DOHH2 (cell line): ENCODE results near the gene MYO6.
A peak's percentile ranks its signal among the peaks of the same experiment; 100 is the strongest.

Experiments used
- H3F3A ChIP-seq: fragments of 200-600 bp; sonication (generic), shearing (Covaris generic); 2 replicates; pipeline ENCODE4 v1.6.0; 2016; ENCODE audit warnings: antibody characterized with exemption, mild to moderate bottlenecking; ENCODE audit not compliant: control insufficient read depth, insufficient read depth
- H3K27ac ChIP-seq: fragments of 200-600 bp; sonication (generic); 2 replicates; pipeline ENCODE4 v1.5.1; 2014; ENCODE audit warnings: low read depth, mild to moderate bottlenecking, low read length, moderate library complexity
- H3K27me3 ChIP-seq: fragments of 200-600 bp; sonication (generic); 2 replicates; pipeline ENCODE4 v1.6.1; 2014; ENCODE audit warnings: mild to moderate bottlenecking, low read length, mixed read lengths; ENCODE audit not compliant: control insufficient read depth
- H3K36me3 ChIP-seq: fragments of 200-600 bp; sonication (generic); 2 replicates; pipeline ENCODE4 v1.6.1; 2014; ENCODE audit warnings: mild to moderate bottlenecking, low read length, moderate library complexity, mixed read lengths; ENCODE audit not compliant: control insufficient read depth
- H3K4me1 ChIP-seq: fragments of 200-600 bp; sonication (generic); 2 replicates; pipeline ENCODE4 v1.6.1; 2014; ENCODE audit warnings: mild to moderate bottlenecking, low read length, mixed read lengths; ENCODE audit not compliant: control insufficient read depth
- H3K4me2 ChIP-seq: fragments of 200-600 bp; sonication (generic); 2 replicates; pipeline ENCODE4 v1.6.0; 2014; ENCODE audit warnings: mild to moderate bottlenecking, low read length, moderate library complexity
- H3K4me3 ChIP-seq: fragments of 200-600 bp; sonication (generic); 2 replicates; pipeline ENCODE4 v1.5.1; 2014; ENCODE audit warnings: mild to moderate bottlenecking, low read length, mixed read lengths
- H3K79me2 ChIP-seq: fragments of 200-600 bp; sonication (generic); 2 replicates; pipeline ENCODE4 v1.6.1; 2014; ENCODE audit warnings: mild to moderate bottlenecking, low read length, mixed read lengths; ENCODE audit not compliant: control insufficient read depth
- H3K9me2 ChIP-seq: fragments of 200-600 bp; sonication (generic); replicated peaks from 2 replicates; pipeline ENCODE4 v1.6.1; 2014; ENCODE audit warnings: mild to moderate bottlenecking, low read length, mixed read lengths; ENCODE audit not compliant: control insufficient read depth
- H3K9me3 ChIP-seq: fragments of 200-600 bp; sonication (generic); 2 replicates; pipeline ENCODE4 v1.6.1; 2014; ENCODE audit warnings: antibody characterized with exemption, low read length, mixed read lengths; ENCODE audit not compliant: control insufficient read depth, insufficient read depth
- H4K20me1 ChIP-seq: fragments of 200-600 bp; sonication (generic); 2 replicates; pipeline ENCODE4 v1.6.0; 2014; ENCODE audit warnings: low read depth, mild to moderate bottlenecking, antibody characterized with exemption, low read length, moderate library complexity; ENCODE audit not compliant: control insufficient read depth, insufficient read depth
- CTCF ChIP-seq: fragments of 200-600 bp; sonication (generic); IDR thresholded peaks from one replicate; pipeline ENCODE4 v1.5.1; 2014; ENCODE audit warnings: antibody characterized with exemption, mild to moderate bottlenecking, low read depth, low read length; ENCODE audit not compliant: poor library complexity, severe bottlenecking
- EZH2phosphoT487 ChIP-seq: fragments of 200-600 bp; sonication (generic); IDR thresholded peaks from 2 replicates; pipeline ENCODE4 v1.6.1; 2017; ENCODE audit warnings: borderline replicate concordance, mild to moderate bottlenecking, antibody characterized with exemption, low read length, moderate library complexity, mixed read lengths

Gene MYO6

GRCh38 chr6:75933387-75933975, 184.4 kb downstream of the MYO6 start:
- Histone ChIP-seq H3K9me2 (no peaks in the 10 kb centered on the region), H3K27me3 (peaks cover 6% of the 10 kb centered on the region; the same call in 1 of the 2 replicates), H3K79me2 (no peaks in the 10 kb centered on the region), H3K27ac (no peak overlapping the region), H3K9me3 (no peaks in the 10 kb centered on the region), H3K4me1 (no peaks in the 10 kb centered on the region), H3K4me3 (no peak overlapping the region), H4K20me1 (no peaks in the 10 kb centered on the region), H3K36me3 (no peaks in the 10 kb centered on the region), H3F3A (no peaks in the 10 kb centered on the region), H3K4me2 (no peak overlapping the region)
- TF ChIP-seq EZH2phosphoT487 (no peak), CTCF (no peak)

GRCh38 chr6:75934643-75935472, 185.8 kb downstream of the MYO6 start:
- Histone ChIP-seq H3K9me2 (no peaks in the 10 kb centered on the region), H3K9me3 (no peaks in the 10 kb centered on the region), H3K79me2 (no peaks in the 10 kb centered on the region), H3K36me3 (no peaks in the 10 kb centered on the region), H3K27ac (no peak overlapping the region), H4K20me1 (no peaks in the 10 kb centered on the region), H3K4me2 (peak overlapping the region; percentile 28; the same call in 1 of the 2 replicates), H3K4me1 (no peaks in the 10 kb centered on the region), H3K4me3 (no peak overlapping the region), H3F3A (no peaks in the 10 kb centered on the region), H3K27me3 (peaks cover 6% of the 10 kb centered on the region; the same call in 1 of the 2 replicates)
- TF ChIP-seq EZH2phosphoT487 (no peak), CTCF (peak; percentile 86)

DNA sequence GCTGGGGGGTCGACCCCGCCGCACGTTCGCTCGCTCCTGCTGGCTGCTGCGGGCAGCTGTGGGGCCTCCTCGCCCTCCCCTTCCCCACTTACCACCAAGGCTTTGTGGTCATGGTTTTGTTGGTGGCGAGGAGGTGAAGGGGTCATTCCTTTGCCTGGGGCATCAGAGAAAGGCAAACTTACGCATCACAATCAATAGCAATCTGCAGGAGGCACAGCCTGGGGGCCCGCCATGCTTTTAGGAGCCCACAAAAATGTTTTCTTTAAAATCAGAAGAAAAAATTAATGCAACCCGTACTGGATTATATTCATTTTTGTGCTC, 186.4 kb downstream of the MYO6 start:
- Histone ChIP-seq H3K27me3 (peaks cover 6% of the 10 kb centered on the region; the same call in 1 of the 2 replicates), H3K27ac (no peak overlapping the region), H3K4me2 (0 out of 2 replicates have a peak overlapping the region, but pooled peaks have one; percentile 28), H3K9me2 (no peaks in the 10 kb centered on the region), H3K9me3 (no peaks in the 10 kb centered on the region), H3K4me1 (no peaks in the 10 kb centered on the region), H3K4me3 (no peak overlapping the region), H4K20me1 (no peaks in the 10 kb centered on the region), H3K79me2 (no peaks in the 10 kb centered on the region), H3K36me3 (no peaks in the 10 kb centered on the region), H3F3A (no peaks in the 10 kb centered on the region)
- TF ChIP-seq CTCF (no peak), EZH2phosphoT487 (no peak)
